Gastroesophageal sphincter (tissue), 3 donors: ENCODE data around the gene PLA2G4A.

Experiments
- EP300 ChIP-seq: sonication (generic); formaldehyde crosslinking; IDR thresholded peaks from one replicate; pipeline ENCODE4 v1.6.1; 2017; ENCODE audit warnings: antibody characterized with exemption, mild to moderate bottlenecking
- POLR2A ChIP-seq, 2 donors: fragments of 450-650 bp; IDR thresholded peaks; one replicate each; pipeline ENCODE4 v1.6.1; 2017; ENCODE audit warnings: antibody characterized with exemption in 2 of 2, mild to moderate bottlenecking in 2 of 2, moderate library complexity in 1 of 2
- POLR2AphosphoS5 ChIP-seq: sonication (generic); formaldehyde crosslinking; IDR thresholded peaks from one replicate; pipeline ENCODE4 v1.6.1; 2017; ENCODE audit warnings: antibody characterized with exemption
- TF ChIP-seq, protein P1 (sequence below), 4 experiments: fragments of 200-600 bp in 2 of 4; fragments of 450-650 bp in 2 of 4; sonication (generic) in 1 of 4; IDR thresholded peaks; one replicate each; pipeline ENCODE4 v1.5.1; 2017 to 2019; ENCODE audit warnings: antibody characterized with exemption in 4 of 4, mild to moderate bottlenecking in 2 of 4, moderate library complexity in 2 of 4

DNA sequence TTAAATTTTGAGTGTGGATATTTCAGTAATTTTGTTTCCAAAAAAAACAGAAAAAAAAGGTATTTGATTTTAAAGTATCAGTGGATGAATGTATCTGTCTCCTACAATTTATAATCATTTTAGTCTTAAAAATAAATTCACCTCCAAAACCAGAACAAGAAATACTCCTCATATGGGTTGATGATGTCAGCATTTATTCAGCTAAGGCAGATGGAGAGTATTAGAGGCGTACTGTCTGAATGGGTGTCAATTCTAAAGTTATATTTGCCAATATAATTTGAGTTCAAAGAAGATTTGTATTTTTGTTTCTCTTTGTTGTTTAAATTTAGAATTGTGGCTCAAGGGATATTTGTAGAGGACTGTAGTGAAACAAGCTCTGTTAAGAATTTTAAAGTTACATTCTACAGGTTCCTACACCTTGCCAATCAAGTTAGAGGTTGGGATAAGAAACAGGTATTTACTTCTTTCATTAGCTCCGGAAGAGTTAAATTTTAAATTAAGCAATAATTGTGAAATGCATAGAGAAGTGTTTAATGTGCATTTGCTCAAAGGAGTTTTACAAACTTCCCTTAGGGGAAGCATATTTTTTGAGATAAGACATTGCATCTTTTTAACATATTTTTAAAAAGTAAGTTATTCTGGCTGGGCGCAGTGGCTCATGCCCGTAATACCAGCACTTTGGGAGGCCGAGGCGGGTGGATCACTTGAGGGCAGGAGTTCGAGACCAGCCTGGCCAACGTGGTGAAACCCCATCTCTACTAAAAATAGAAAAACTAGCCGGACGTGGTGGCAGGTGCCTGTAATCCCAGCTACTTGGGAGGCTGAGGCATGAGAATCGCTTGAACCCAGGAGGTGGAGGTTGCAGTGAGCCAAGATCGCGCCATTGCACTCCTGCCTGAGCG, 1.2 kb downstream of the PLA2G4A start:
- TF ChIP-seq, protein P1, sequence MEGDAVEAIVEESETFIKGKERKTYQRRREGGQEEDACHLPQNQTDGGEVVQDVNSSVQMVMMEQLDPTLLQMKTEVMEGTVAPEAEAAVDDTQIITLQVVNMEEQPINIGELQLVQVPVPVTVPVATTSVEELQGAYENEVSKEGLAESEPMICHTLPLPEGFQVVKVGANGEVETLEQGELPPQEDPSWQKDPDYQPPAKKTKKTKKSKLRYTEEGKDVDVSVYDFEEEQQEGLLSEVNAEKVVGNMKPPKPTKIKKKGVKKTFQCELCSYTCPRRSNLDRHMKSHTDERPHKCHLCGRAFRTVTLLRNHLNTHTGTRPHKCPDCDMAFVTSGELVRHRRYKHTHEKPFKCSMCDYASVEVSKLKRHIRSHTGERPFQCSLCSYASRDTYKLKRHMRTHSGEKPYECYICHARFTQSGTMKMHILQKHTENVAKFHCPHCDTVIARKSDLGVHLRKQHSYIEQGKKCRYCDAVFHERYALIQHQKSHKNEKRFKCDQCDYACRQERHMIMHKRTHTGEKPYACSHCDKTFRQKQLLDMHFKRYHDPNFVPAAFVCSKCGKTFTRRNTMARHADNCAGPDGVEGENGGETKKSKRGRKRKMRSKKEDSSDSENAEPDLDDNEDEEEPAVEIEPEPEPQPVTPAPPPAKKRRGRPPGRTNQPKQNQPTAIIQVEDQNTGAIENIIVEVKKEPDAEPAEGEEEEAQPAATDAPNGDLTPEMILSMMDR (IDR thresholded peaks at IDR 0.05), result no peak
- TF ChIP-seq EP300, result no peak
- no peak for TF ChIP-seq POLR2AphosphoS5
- no peak for TF ChIP-seq POLR2A (IDR thresholded peaks at IDR 0.05)
